ENCODE data around the gene DMD. TPM values are rescaled to one million over a fixed set of nuclear protein-coding genes. Genes with fewer than 3 reads are reported as not detected.

The DMD gene
- polyA plus RNA-seq, 3 donors: 0.23 TPM; not detected in 2

DNA sequence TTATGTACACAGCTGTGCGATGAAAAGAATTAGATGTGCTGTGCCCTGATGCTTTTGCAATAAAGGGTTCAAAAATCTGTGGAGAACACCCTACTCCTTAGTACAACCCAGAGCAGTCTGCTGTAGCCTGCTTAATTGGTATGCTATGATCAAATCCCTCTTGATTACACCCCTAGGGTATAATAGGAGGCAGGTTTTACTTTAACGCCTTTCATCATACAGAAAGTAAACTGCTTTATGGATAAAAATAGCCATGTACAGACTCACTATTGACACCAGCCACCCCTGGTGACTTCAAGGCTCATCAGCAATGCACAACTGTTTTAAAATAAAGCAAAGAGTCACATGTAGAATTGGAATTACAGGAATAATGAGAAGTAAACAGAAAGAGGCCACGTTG, 315.3 kb downstream of the DMD start:
- peaks cover 0 to 3% of the 10 kb centered on the region in 2 donors for H3K9me3 ChIP-seq (replicated peaks in 1 of 2; ENCODE audit: control insufficient read depth in 1 of 2, insufficient read depth in 1 of 2, low read length in 2 of 2)

DNA sequence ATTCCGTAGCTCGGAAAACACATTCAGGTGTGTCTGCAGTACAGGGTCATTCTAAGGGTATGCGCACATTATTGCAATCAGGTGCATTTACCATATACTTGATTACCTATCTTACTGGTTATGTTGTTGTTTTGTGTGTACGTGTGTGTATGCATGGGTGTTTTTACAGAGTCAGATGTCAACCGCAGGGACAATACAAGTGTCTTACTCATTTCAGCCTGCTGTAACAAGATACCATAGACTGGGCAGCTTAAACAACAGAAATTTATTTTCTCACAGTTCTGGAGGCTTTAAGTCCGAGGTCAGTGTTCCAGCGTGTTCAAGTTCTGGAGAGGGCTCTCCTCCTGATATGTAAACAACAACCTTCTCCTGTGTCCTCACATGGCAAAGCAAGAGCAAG, 316.7 kb downstream of the DMD start:
- no peaks in the 10 kb centered on the region for H3K27me3 ChIP-seq (ENCODE audit: control insufficient read depth in 2 of 2, insufficient read depth in 2 of 2, low read length in 2 of 2)
- no peaks in the 10 kb centered on the region for H3K36me3 Mint-ChIP-seq
- no peak overlapping the region for H3K27ac ChIP-seq (ENCODE audit: low read depth in 1 of 2, low read length in 2 of 2)
- H3K4me1 ChIP-seq (ENCODE audit: control insufficient read depth in 1 of 2, insufficient read depth in 2 of 2, low read length in 2 of 2): no peaks in the 10 kb centered on the region
- no peak overlapping the region for H2AFZ ChIP-seq (ENCODE audit: insufficient read depth, low read depth, low read length, poor library complexity, severe bottlenecking)
- H3K4me1 Mint-ChIP-seq: no peaks in the 10 kb centered on the region
- intact Hi-C loops (cut with micrococcal nuclease): no loop called here
- no peak overlapping the region for H3K9ac ChIP-seq (ENCODE audit: insufficient read depth, low read length, poor library complexity, severe bottlenecking)
- no peaks in the 10 kb centered on the region for H4K20me1 ChIP-seq (ENCODE audit: insufficient read depth, low read length)
- no peaks in the 10 kb centered on the region for H3K36me3 ChIP-seq (replicated peaks in 1 of 2; ENCODE audit: control insufficient read depth in 1 of 2, insufficient read depth in 2 of 2, low read length in 2 of 2)
- H3K79me2 ChIP-seq (ENCODE audit: insufficient read depth, low read length): no peaks in the 10 kb centered on the region
- no CpG with 5 or more reads among the region's 7 CpGs for WGBS (ENCODE audit: insufficient coverage)
- H3K4me3 Mint-ChIP-seq: no peak overlapping the region
- TF ChIP-seq, protein P1, sequence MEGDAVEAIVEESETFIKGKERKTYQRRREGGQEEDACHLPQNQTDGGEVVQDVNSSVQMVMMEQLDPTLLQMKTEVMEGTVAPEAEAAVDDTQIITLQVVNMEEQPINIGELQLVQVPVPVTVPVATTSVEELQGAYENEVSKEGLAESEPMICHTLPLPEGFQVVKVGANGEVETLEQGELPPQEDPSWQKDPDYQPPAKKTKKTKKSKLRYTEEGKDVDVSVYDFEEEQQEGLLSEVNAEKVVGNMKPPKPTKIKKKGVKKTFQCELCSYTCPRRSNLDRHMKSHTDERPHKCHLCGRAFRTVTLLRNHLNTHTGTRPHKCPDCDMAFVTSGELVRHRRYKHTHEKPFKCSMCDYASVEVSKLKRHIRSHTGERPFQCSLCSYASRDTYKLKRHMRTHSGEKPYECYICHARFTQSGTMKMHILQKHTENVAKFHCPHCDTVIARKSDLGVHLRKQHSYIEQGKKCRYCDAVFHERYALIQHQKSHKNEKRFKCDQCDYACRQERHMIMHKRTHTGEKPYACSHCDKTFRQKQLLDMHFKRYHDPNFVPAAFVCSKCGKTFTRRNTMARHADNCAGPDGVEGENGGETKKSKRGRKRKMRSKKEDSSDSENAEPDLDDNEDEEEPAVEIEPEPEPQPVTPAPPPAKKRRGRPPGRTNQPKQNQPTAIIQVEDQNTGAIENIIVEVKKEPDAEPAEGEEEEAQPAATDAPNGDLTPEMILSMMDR (IDR thresholded peaks at IDR 0.05): no peak
- no peak overlapping the region for H3K27ac Mint-ChIP-seq
- no peak overlapping the region for H3K4me3 ChIP-seq (replicated peaks in 1 of 3; ENCODE audit: low read depth in 2 of 3, low read length in 3 of 3)
- DNase-seq: no peak
- peaks cover 0 to 6% (median 2%) of the 10 kb centered on the region in 7 donors for H3K9me3 Mint-ChIP-seq
- H3K4me2 ChIP-seq (replicated peaks; ENCODE audit: extremely low read depth, low read length, poor library complexity, severe bottlenecking): no peak overlapping the region
- H3K27me3 Mint-ChIP-seq (ENCODE audit: low read depth in 3 of 3): peaks cover 0 to 2% (median 0%) of the 10 kb centered on the region in 3 donors
- peaks cover 0 to 3% of the 10 kb centered on the region in 2 donors for H3K9me3 ChIP-seq (replicated peaks in 1 of 2; ENCODE audit: control insufficient read depth in 1 of 2, insufficient read depth in 1 of 2, low read length in 2 of 2)

More for the DNA sequence above, 315.3 kb downstream of the DMD start:
- Histone ChIP-seq H3K4me1 (ENCODE audit: control insufficient read depth in 1 of 2, insufficient read depth in 2 of 2, low read length in 2 of 2) (no peaks in the 10 kb centered on the region), H3K79me2 (ENCODE audit: insufficient read depth, low read length) (no peaks in the 10 kb centered on the region), H3K4me2 (replicated peaks; ENCODE audit: extremely low read depth, low read length, poor library complexity, severe bottlenecking) (no peak overlapping the region), H2AFZ (ENCODE audit: insufficient read depth, low read depth, low read length, poor library complexity, severe bottlenecking) (no peak overlapping the region), H3K36me3 (replicated peaks in 1 of 2; ENCODE audit: control insufficient read depth in 1 of 2, insufficient read depth in 2 of 2, low read length in 2 of 2) (no peaks in the 10 kb centered on the region), H3K27me3 (ENCODE audit: control insufficient read depth in 2 of 2, insufficient read depth in 2 of 2, low read length in 2 of 2) (no peaks in the 10 kb centered on the region), H3K4me3 (replicated peaks in 1 of 3; ENCODE audit: low read depth in 2 of 3, low read length in 3 of 3) (no peak overlapping the region), H4K20me1 (ENCODE audit: insufficient read depth, low read length) (no peaks in the 10 kb centered on the region), H3K9ac (ENCODE audit: insufficient read depth, low read length, poor library complexity, severe bottlenecking) (no peak overlapping the region), H3K27ac (ENCODE audit: low read depth in 1 of 2, low read length in 2 of 2) (no peak overlapping the region)
- Mint-ChIP-seq H3K4me1 (no peaks in the 10 kb centered on the region), H3K36me3 (no peaks in the 10 kb centered on the region), H3K4me3 (no peak overlapping the region), H3K27me3 (ENCODE audit: low read depth in 3 of 3) (peaks cover 0 to 2% (median 0%) of the 10 kb centered on the region in 3 donors), H3K9me3 (peaks cover 0 to 6% (median 2%) of the 10 kb centered on the region in 7 donors), H3K27ac (no peak overlapping the region)
- TF ChIP-seq, protein P1 (IDR thresholded peaks at IDR 0.05): no peak
- DNase-seq: no peak
- WGBS (ENCODE audit: insufficient coverage): no CpG with 5 or more reads among the region's 3 CpGs
- intact Hi-C loops (cut with micrococcal nuclease): no loop called here

Measured in CD14-positive monocyte (primary cell).